Measurements from ENCODE around the gene AKAP5. TPM values are rescaled to one million over a fixed set of nuclear protein-coding genes. Genes with fewer than 3 reads are reported as not detected.

The AKAP5 gene
- total and polyA plus RNA-seq, 2 of the 8 experiments (the other 6 are each of a cell fraction or from before 2014, with no cell fraction given) = 0.50 to 3.8 TPM

- TF ChIP-seq CREB1 (IDR thresholded peaks at IDR 0.05) (peak; percentile 85), CEBPB (IDR thresholded peaks at IDR 0.05; ENCODE audit: low read depth, low read length) (peak; percentile 70; the same call in 1 of the 2 replicates), E2F6 (IDR thresholded peaks at IDR 0.05) (0 out of 2 replicates have a peak, but pooled peaks have one; percentile 36), POLR2AphosphoS5 (IDR thresholded peaks at IDR 0.05; ENCODE audit: low read depth, low read length) (peak; percentile 89), POLR2A (IDR thresholded peaks at IDR 0.05; ENCODE audit: control extremely low read depth in 1 of 2, low read depth in 2 of 2, low read length in 2 of 2) (peak; percentile 64 to 96), TAF1 (IDR thresholded peaks at IDR 0.05; ENCODE audit: low read depth, low read length) (peak; percentile 93)
These were observed 39.1 kb downstream of the AKAP5 start, which contains the start of gene ZBTB1 (continued) for GRCh38 chr14:64504310-64504896.
